ENCODE data around the gene COMP. TPM values are rescaled to one million over a fixed set of nuclear protein-coding genes. Genes with fewer than 3 reads are reported as not detected.

Gene COMP
- polyA plus RNA-seq, 1 donor, result 1.2 TPM

DNA sequence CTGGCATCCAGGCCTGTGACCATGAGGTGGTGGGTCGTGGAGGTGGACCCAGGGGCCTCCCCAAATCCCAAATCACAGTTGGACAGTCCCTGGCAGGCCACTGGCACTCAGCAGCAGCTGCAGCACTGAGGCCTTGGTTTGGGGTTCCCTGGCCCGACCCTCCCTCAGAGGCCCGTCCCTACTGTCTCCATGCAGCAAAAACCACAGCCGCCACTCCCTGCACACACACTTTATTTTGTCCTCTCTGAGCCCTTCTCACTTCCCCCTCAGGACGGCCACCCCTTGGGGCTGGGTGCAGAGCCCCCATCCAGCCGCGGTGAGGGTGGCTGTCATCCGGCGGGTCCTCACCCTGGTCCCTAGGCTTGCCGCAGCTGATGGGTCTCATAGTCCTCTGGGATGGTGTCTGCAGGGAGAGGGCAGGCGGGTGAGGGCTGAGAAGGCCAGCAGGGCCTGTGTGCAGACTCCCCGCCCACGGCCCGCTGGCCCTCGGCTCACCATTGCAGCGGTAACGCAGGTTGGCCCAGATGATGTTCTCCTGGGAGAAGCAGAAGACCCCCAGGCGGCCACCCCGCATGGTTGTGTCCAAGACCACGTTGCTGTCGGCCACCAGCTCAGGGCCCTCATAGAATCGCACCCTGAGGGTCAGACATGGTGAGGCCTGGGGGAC, 8.4 kb downstream of the COMP start:
- Histone ChIP-seq H3K27me3 (ENCODE audit: control insufficient read depth, insufficient read depth, low read length) (peaks cover 37% of the 10 kb centered on the region), H3K4me3 (ENCODE audit: low read length) (no peak overlapping the region), H3K36me3 (ENCODE audit: control insufficient read depth, insufficient read depth, low read length) (no peaks in the 10 kb centered on the region), H3K9me3 (ENCODE audit: control insufficient read depth, low read depth, low read length) (peaks cover 6% of the 10 kb centered on the region), H3K4me1 (ENCODE audit: control insufficient read depth, insufficient read depth, low read length) (peaks cover 3% of the 10 kb centered on the region), H3K27ac (ENCODE audit: low read length) (no peak overlapping the region)
- DNase-seq, result no peak
- WGBS (ENCODE audit: insufficient coverage, low lambda C conversion rate), result no CpG with 5 or more reads among the region's 22 CpGs

DNA sequence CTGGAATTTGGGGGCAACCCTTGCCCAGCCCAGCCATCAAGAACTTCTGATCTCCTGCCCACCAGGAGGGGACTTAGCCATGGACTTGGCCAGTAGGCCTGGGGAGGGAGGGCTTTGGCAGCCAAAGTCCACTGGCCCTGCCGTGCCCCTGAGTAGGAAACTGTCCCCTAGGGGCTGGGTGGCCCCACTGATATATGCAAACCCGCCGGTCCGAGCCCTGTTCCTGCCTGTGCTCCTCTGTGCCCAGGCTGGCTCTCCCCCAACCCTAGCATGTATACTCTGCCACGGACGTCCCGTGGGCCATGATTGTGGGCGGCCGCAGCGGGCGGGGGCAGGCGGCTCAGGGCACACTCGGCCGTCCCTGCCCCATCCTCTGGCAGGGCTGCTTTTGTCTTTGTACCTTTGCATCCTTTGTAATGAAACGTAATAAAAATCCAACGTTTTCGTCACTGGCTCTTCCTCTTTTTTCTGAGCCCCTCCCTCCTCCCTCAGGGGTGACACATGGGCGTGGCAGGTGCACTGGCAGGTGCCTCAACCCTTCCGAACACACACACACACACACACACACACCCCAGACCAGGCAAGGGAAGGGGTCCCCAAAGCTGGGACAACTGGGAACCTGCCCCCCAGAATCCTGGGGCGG, 9.1 kb downstream of the COMP start:
- no peaks in the 10 kb centered on the region for H3K4me1 ChIP-seq (ENCODE audit: control insufficient read depth, insufficient read depth, low read length)
- H3K27ac ChIP-seq (ENCODE audit: low read length), result no peak overlapping the region
- H3K4me3 ChIP-seq (ENCODE audit: low read length), result no peak overlapping the region
- WGBS (ENCODE audit: insufficient coverage, low lambda C conversion rate), result no CpG with 5 or more reads among the region's 20 CpGs
- H3K27me3 ChIP-seq (ENCODE audit: control insufficient read depth, insufficient read depth, low read length), result peaks cover 32% of the 10 kb centered on the region
- no peak for DNase-seq
- H3K9me3 ChIP-seq (ENCODE audit: control insufficient read depth, low read depth, low read length), result peaks cover 1% of the 10 kb centered on the region
- no peaks in the 10 kb centered on the region for H3K36me3 ChIP-seq (ENCODE audit: control insufficient read depth, insufficient read depth, low read length)

DNA sequence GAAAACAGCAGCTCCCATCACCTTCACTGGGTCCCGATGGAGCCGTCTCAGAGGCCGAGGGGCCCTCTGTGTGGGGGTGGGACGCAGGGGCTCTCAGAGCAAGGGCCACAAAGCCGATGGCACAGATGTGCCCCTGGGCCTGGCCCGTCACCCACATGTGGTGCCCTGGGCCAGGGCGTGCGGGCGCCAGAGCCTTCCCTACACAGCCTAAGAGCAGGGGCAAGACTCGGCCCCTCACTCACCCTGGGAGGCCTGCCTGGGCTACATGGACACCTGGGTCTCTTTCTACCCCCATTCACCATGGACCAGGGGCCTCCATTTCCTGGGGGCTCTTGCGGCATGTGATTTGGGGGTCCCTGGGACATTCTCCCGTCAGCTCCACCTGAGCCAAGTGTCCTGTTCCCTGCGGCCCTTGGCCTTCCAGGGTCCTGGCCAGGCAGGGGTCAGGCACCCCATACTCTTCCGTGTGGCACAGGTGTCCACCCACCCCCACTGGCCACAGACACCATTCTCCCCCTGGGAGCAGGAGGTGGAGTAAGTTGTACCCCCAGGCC, 10.0 kb downstream of the COMP start:
- WGBS (ENCODE audit: insufficient coverage, low lambda C conversion rate), result no CpG with 5 or more reads among the region's 14 CpGs
- H3K36me3 ChIP-seq (ENCODE audit: control insufficient read depth, insufficient read depth, low read length), result no peaks in the 10 kb centered on the region
- DNase-seq, result no peak
- peaks cover 24% of the 10 kb centered on the region for H3K27me3 ChIP-seq (ENCODE audit: control insufficient read depth, insufficient read depth, low read length)
- no peak overlapping the region for H3K27ac ChIP-seq (ENCODE audit: low read length)
- H3K4me3 ChIP-seq (ENCODE audit: low read length), result no peak overlapping the region
- no peaks in the 10 kb centered on the region for H3K9me3 ChIP-seq (ENCODE audit: control insufficient read depth, low read depth, low read length)
- no peaks in the 10 kb centered on the region for H3K4me1 ChIP-seq (ENCODE audit: control insufficient read depth, insufficient read depth, low read length)

DNA sequence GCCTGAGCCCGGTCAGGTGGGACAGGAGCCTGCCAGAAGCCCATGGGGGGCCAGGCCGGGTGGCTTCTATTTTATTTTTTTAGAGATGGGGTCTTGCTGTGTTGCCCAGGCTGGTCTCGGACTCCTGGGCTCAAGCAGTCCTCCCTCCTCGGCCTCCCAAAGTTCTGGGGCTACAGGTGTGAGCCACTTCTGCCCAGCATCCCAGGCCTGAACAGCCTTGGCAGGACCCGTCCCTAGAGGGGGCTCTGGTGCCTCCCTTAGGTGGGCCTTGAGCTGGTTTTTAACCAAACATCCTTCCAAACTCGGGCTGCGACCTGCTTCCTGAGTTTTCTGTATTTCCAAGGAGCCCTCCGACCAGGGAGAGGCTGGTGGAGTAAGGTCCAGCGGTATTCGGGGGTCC, 10.5 kb downstream of the COMP start:
- Histone ChIP-seq H3K27ac (ENCODE audit: low read length) (no peak overlapping the region), H3K9me3 (ENCODE audit: control insufficient read depth, low read depth, low read length) (peaks cover 1% of the 10 kb centered on the region), H3K4me1 (ENCODE audit: control insufficient read depth, insufficient read depth, low read length) (no peaks in the 10 kb centered on the region), H3K4me3 (ENCODE audit: low read length) (no peak overlapping the region), H3K27me3 (ENCODE audit: control insufficient read depth, insufficient read depth, low read length) (peaks cover 20% of the 10 kb centered on the region), H3K36me3 (ENCODE audit: control insufficient read depth, insufficient read depth, low read length) (no peaks in the 10 kb centered on the region)
- DNase-seq, result no peak
- WGBS (ENCODE audit: insufficient coverage, low lambda C conversion rate), result no CpG with 5 or more reads among the region's 10 CpGs

DNA sequence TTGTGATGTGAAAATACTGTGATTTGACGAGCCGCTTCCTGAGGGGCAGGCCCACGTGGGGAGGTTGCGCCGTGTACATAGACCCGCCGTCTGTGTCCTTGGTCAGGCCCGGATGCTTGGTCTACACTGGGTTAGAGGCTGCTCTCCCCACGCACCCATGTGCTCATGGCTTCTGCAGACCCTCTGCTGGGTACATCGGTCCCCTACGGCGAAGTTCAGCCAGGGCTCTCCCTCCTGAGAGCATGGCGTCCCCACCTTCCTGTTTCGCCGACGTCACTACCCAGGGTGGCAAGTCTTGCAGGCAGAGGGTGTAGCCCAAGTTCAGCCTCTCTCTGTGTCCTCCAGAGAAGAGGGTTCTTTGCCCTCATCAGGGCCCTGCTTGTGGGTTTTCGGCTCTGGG, 11.0 kb downstream of the COMP start:
- H3K4me3 ChIP-seq (ENCODE audit: low read length), result no peak overlapping the region
- no CpG with 5 or more reads among the region's 17 CpGs for WGBS (ENCODE audit: insufficient coverage, low lambda C conversion rate)

DNA sequence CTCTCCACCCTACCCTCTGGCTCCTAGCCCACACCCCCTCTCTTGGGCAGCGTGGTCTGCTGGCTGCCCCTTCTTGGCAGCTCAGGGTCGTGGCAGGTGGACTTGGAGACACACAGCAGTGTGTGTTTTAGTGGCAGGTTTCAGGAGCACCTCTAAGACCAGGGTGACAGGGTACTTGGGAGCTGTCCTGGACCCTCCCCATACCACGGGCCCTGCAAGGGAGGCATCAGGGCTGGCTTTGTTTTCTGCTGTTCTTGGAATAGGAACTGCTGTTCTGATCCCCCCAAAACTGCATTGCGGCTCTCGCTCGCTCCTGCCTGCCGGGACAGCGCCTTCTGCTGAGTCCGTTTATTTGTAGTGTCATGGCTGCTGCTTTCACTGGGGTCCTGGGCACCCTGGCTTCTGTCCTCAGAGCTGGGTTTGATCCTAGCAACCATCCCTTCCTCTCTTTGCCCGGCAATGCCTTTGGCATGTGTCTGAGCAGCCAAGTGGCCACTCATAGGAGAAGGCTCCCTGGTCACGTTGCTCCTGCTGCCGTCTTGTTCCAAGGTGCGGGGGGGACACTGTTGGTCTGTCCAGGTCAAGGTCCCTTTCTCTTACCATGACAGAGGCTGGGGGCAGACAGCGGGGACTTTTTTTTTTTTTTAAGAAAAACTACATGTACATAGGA, 12.1 kb downstream of the COMP start:
- H3K4me1 ChIP-seq (ENCODE audit: control insufficient read depth, insufficient read depth, low read length), result no peaks in the 10 kb centered on the region
- DNase-seq, result no peak
- H3K9me3 ChIP-seq (ENCODE audit: control insufficient read depth, low read depth, low read length), result peaks cover 3% of the 10 kb centered on the region
- H3K27me3 ChIP-seq (ENCODE audit: control insufficient read depth, insufficient read depth, low read length), result peaks cover 16% of the 10 kb centered on the region
- no peak overlapping the region for H3K27ac ChIP-seq (ENCODE audit: low read length)
- no peak overlapping the region for H3K4me3 ChIP-seq (ENCODE audit: low read length)
- 83% methylated on average over 1 of the region's 14 CpGs for WGBS (ENCODE audit: insufficient coverage, low lambda C conversion rate)
- H3K36me3 ChIP-seq (ENCODE audit: control insufficient read depth, insufficient read depth, low read length), result no peaks in the 10 kb centered on the region

More for the DNA sequence above, 11.0 kb downstream of the COMP start:
- no peaks in the 10 kb centered on the region for H3K4me1 ChIP-seq (ENCODE audit: control insufficient read depth, insufficient read depth, low read length)
- DNase-seq, result no peak
- H3K27ac ChIP-seq (ENCODE audit: low read length), result no peak overlapping the region
- H3K36me3 ChIP-seq (ENCODE audit: control insufficient read depth, insufficient read depth, low read length), result no peaks in the 10 kb centered on the region
- peaks cover 3% of the 10 kb centered on the region for H3K9me3 ChIP-seq (ENCODE audit: control insufficient read depth, low read depth, low read length)
- H3K27me3 ChIP-seq (ENCODE audit: control insufficient read depth, insufficient read depth, low read length), result peaks cover 20% of the 10 kb centered on the region

DNA sequence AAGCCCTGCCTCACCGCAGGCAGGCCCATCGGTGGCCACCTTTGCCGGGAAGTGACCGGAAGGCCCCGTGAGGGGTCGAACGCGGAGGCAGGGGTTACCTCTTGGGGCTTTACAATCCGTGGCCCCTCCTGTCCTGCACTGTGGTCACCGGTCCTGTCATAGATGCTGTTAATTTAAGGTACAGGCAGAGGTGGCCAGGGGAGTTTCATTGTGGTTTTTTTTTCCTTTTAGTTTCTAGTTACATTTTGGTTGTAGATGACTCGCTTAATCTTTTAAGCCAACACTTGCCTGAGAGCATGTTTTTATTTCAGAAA, 13.1 kb downstream of the COMP start:
- H3K4me3 ChIP-seq (ENCODE audit: low read length), result no peak overlapping the region
- 100% methylated on average over 1 of the region's 11 CpGs for WGBS (ENCODE audit: insufficient coverage, low lambda C conversion rate)
- H3K36me3 ChIP-seq (ENCODE audit: control insufficient read depth, insufficient read depth, low read length), result no peaks in the 10 kb centered on the region
- H3K27ac ChIP-seq (ENCODE audit: low read length), result no peak overlapping the region
- H3K4me1 ChIP-seq (ENCODE audit: control insufficient read depth, insufficient read depth, low read length), result no peaks in the 10 kb centered on the region
- DNase-seq, result no peak
- H3K27me3 ChIP-seq (ENCODE audit: control insufficient read depth, insufficient read depth, low read length), result peaks cover 16% of the 10 kb centered on the region
- peaks cover 3% of the 10 kb centered on the region for H3K9me3 ChIP-seq (ENCODE audit: control insufficient read depth, low read depth, low read length)

DNA sequence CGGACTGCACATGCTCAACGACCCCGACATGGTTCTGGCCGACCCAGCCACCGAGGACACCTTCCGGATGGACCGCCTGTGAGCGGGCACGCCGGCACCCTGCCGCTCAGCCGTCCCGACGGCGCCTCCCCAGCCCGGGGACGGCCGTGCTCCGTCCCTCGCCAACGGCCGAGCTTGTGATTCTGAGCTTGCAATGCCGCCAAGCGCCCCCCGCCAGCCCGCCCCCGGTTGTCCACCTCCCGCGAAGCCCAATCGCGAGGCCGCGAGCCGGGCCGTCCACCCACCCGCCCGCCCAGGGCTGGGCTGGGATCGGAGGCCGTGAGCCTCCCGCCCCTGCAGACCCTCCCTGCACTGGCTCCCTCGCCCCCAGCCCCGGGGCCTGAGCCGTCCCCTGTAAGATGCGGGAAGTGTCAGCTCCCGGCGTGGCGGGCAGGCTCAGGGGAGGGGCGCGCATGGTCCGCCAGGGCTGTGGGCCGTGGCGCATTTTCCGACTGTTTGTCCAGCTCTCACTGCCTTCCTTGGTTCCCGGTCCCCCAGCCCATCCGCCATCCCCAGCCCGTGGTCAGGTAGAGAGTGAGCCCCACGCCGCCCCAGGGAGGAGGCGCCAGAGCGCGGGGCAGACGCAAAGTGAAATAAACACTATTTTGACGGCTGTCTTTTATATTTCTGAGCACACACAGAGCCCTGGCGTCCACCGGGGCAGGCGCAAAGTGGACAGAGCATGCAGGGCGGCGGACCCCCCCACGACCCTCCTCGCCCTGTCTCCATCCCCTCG, 13.6 kb downstream of the COMP start:
- DNase-seq, result no peak
- Histone ChIP-seq H3K9me3 (ENCODE audit: control insufficient read depth, low read depth, low read length) (peaks cover 3% of the 10 kb centered on the region), H3K27me3 (ENCODE audit: control insufficient read depth, insufficient read depth, low read length) (peaks cover 16% of the 10 kb centered on the region), H3K4me1 (ENCODE audit: control insufficient read depth, insufficient read depth, low read length) (no peaks in the 10 kb centered on the region), H3K4me3 (ENCODE audit: low read length) (no peak overlapping the region), H3K36me3 (ENCODE audit: control insufficient read depth, insufficient read depth, low read length) (no peaks in the 10 kb centered on the region), H3K27ac (ENCODE audit: low read length) (no peak overlapping the region)
- no CpG with 5 or more reads among the region's 71 CpGs for WGBS (ENCODE audit: insufficient coverage, low lambda C conversion rate)

DNA sequence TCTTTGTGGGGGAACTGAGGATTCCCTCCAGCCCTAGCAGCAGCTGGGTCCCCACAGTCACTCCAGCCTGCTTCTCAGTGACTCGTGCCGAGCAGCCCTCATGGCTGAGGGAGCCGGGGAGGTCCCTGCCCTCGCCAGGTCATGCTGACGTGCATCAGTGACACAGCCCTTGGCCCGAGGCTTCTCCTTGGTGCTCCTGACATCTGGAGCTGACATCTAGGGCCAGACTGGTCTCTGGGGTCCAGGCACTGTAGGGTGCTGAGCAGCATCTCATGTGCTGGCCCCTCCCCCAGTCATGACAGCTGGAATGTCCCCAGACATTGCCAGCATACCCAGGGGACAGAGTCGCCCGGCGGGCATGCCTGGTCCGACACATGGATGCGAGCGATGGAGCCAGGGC, 14.4 kb downstream of the COMP start:
- no peak for DNase-seq
- WGBS (ENCODE audit: insufficient coverage, low lambda C conversion rate), result no CpG with 5 or more reads among the region's 12 CpGs
- no peaks in the 10 kb centered on the region for H3K4me1 ChIP-seq (ENCODE audit: control insufficient read depth, insufficient read depth, low read length)
- H3K27ac ChIP-seq (ENCODE audit: low read length), result no peak overlapping the region
- no peaks in the 10 kb centered on the region for H3K36me3 ChIP-seq (ENCODE audit: control insufficient read depth, insufficient read depth, low read length)
- peaks cover 3% of the 10 kb centered on the region for H3K9me3 ChIP-seq (ENCODE audit: control insufficient read depth, low read depth, low read length)
- H3K27me3 ChIP-seq (ENCODE audit: control insufficient read depth, insufficient read depth, low read length), result peaks cover 16% of the 10 kb centered on the region
- H3K4me3 ChIP-seq (ENCODE audit: low read length), result no peak overlapping the region

DNA sequence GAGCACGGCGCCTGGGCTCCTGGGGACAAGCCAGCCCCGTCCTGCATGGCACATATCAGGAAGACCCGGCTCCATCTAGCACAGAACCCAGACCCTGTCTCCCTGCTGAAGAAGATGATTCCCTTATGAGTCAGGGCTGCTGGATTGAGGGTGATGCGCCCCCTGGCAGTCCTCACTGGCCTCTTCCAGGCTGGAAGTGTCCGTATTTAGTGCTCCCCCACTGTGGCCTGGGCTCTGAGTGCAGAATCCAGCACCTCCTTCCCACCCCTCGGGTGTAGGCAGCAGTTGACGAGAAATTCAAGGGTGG, 14.9 kb downstream of the COMP start:
- Histone ChIP-seq H3K27me3 (ENCODE audit: control insufficient read depth, insufficient read depth, low read length) (peaks cover 16% of the 10 kb centered on the region), H3K27ac (ENCODE audit: low read length) (no peak overlapping the region), H3K4me1 (ENCODE audit: control insufficient read depth, insufficient read depth, low read length) (no peaks in the 10 kb centered on the region), H3K36me3 (ENCODE audit: control insufficient read depth, insufficient read depth, low read length) (no peaks in the 10 kb centered on the region), H3K4me3 (ENCODE audit: low read length) (no peak overlapping the region), H3K9me3 (ENCODE audit: control insufficient read depth, low read depth, low read length) (peaks cover 3% of the 10 kb centered on the region)
- DNase-seq, result no peak
- WGBS (ENCODE audit: insufficient coverage, low lambda C conversion rate), result no CpG with 5 or more reads among the region's 8 CpGs

Measured in large intestine (tissue), 3 donors.